CD14-positive monocyte (primary cell): Measurements from ENCODE around the gene SMIM32. TPM values are rescaled to one million over a fixed set of nuclear protein-coding genes. Genes with fewer than 3 reads are reported as not detected.
A peak's percentile ranks its signal among the peaks of the same experiment; 100 is the strongest.

Source experiments
- DNase-seq, 3 donors: peaks; one replicate each; pipeline ENCODE4 v3.0.0-alpha.2; 2011 to 2022
- H2AFZ ChIP-seq: 2 replicates; pipeline ENCODE4 v1.6.0; 2012; ENCODE audit warnings: mild to moderate bottlenecking, low read depth, low read length, inconsistent platforms; ENCODE audit not compliant: insufficient read depth, poor library complexity, severe bottlenecking
- H3K27ac ChIP-seq, 2 donors: 1 replicate in 1 of 2; 2 replicates in 1 of 2; pipeline ENCODE4 v1.5.1; 2012 to 2013; ENCODE audit warnings: low read length in 2 of 2, control low read depth in 1 of 2, inconsistent platforms in 1 of 2, low read depth in 1 of 2, mild to moderate bottlenecking in 1 of 2
- H3K27me3 ChIP-seq, 2 donors: one replicate each; pipeline versions ENCODE4 v1.6.0 to v1.6.1; 2011 to 2013; ENCODE audit warnings: low read length in 2 of 2; ENCODE audit not compliant: control insufficient read depth in 2 of 2, insufficient read depth in 2 of 2
- H3K36me3 ChIP-seq, 2 donors: replicated peaks in 1 of 2; 1 replicate in 1 of 2; 2 replicates in 1 of 2; pipeline versions ENCODE4 v1.5.1 to v1.6.1; 2012 to 2013; ENCODE audit warnings: low read length in 2 of 2, control low read depth in 1 of 2, inconsistent platforms in 1 of 2, mild to moderate bottlenecking in 1 of 2; ENCODE audit not compliant: insufficient read depth in 2 of 2, control insufficient read depth in 1 of 2
- H3K4me1 ChIP-seq, 2 donors: 1 replicate in 1 of 2; 2 replicates in 1 of 2; pipeline versions ENCODE4 v1.5.1 to v1.6.1; 2012 to 2013; ENCODE audit warnings: low read length in 2 of 2, control low read depth in 1 of 2, inconsistent platforms in 1 of 2, mild to moderate bottlenecking in 1 of 2, moderate library complexity in 1 of 2; ENCODE audit not compliant: insufficient read depth in 2 of 2, control insufficient read depth in 1 of 2
- H3K4me2 ChIP-seq: replicated peaks from 2 replicates; pipeline ENCODE3; 2012; ENCODE audit warnings: low read length, moderate library complexity, mild to moderate bottlenecking; ENCODE audit not compliant: poor library complexity, severe bottlenecking; ENCODE audit errors: extremely low read depth
- H3K4me3 ChIP-seq, 3 experiments: fragments of 200-600 bp in 1 of 3; sonication (generic) in 1 of 3; replicated peaks in 1 of 3; 1 replicate in 2 of 3; 2 replicates in 1 of 3; pipeline ENCODE4 v1.5.1; 2011 to 2013; ENCODE audit warnings: low read length in 3 of 3, mild to moderate bottlenecking in 3 of 3, control low read depth in 2 of 3, low read depth in 2 of 3, inconsistent platforms in 1 of 3, moderate library complexity in 1 of 3
- H3K79me2 ChIP-seq: 2 replicates; pipeline ENCODE4 v1.6.0; 2012; ENCODE audit warnings: mild to moderate bottlenecking, control low read depth, inconsistent platforms, low read length, moderate library complexity; ENCODE audit not compliant: insufficient read depth
- H3K9ac ChIP-seq: 2 replicates; pipeline ENCODE4 v1.6.0; 2017; ENCODE audit warnings: low read length, mild to moderate bottlenecking; ENCODE audit not compliant: insufficient read depth, poor library complexity, severe bottlenecking
- H3K9me3 ChIP-seq, 2 donors: replicated peaks in 1 of 2; 1 replicate in 1 of 2; 2 replicates in 1 of 2; pipeline versions ENCODE4 v1.5.1 to v1.6.1; 2012 to 2013; ENCODE audit warnings: low read length in 2 of 2, control low read depth in 1 of 2; ENCODE audit not compliant: control insufficient read depth in 1 of 2, insufficient read depth in 1 of 2
- H4K20me1 ChIP-seq: 2 replicates; pipeline ENCODE4 v1.6.0; 2012; ENCODE audit warnings: mild to moderate bottlenecking, low read length, control low read depth, moderate library complexity; ENCODE audit not compliant: insufficient read depth
- H3K27ac Mint-ChIP-seq, 7 donors: one replicate each; pipeline ENCODE4 v1.8.0; 2020; ENCODE audit warnings: mild to moderate bottlenecking in 7 of 7, mixed read lengths in 7 of 7, moderate library complexity in 6 of 7, inconsistent platforms in 2 of 7
- H3K27me3 Mint-ChIP-seq, 3 donors: one replicate each; pipeline ENCODE4 v1.8.0; 2021 to 2022; ENCODE audit warnings: low read depth in 3 of 3, mild to moderate bottlenecking in 3 of 3, mixed read lengths in 3 of 3, moderate library complexity in 3 of 3, inconsistent platforms in 1 of 3
- H3K36me3 Mint-ChIP-seq, 2 donors: one replicate each; pipeline ENCODE4 v1.8.0; 2020; ENCODE audit warnings: mixed read lengths in 2 of 2, inconsistent platforms in 1 of 2, mild to moderate bottlenecking in 1 of 2
- H3K4me1 Mint-ChIP-seq: one replicate; pipeline ENCODE4 v1.8.0; 2020; ENCODE audit warnings: mild to moderate bottlenecking, mixed read lengths
- H3K4me3 Mint-ChIP-seq, 2 donors: one replicate each; pipeline ENCODE4 v1.8.0; 2020; ENCODE audit warnings: mild to moderate bottlenecking in 2 of 2, mixed read lengths in 2 of 2, moderate library complexity in 1 of 2
- H3K9me3 Mint-ChIP-seq, 7 donors: one replicate each; pipeline ENCODE4 v1.8.0; 2020 to 2022; ENCODE audit warnings: mixed read lengths in 7 of 7, mild to moderate bottlenecking in 6 of 7, moderate library complexity in 6 of 7, inconsistent platforms in 2 of 7
- WGBS: methylation state at CpG from one replicate; pipeline ENCODE4 v1.1.5; 2013; ENCODE audit warnings: missing lambda C conversion rate; ENCODE audit not compliant: insufficient coverage; 5-methylcytosine and 5-hydroxymethylcytosine counted together
- intact Hi-C, 2 donors: fragments of 100-400 bp; cut with micrococcal nuclease; formaldehyde crosslinking; loops; one replicate each; pipeline versions ENCODE4 v1.15.0 to v1.15.1; 2023
- polyA minus RNA-seq: library from RNA; depleted of rRNA, polyadenylated mRNA; stranded (reverse); fragments of >200 nt; gene quantifications from 2 replicates; pipeline ENCODE4 v1.2.3, GENCODE V29; 2012
- polyA plus RNA-seq, 3 donors: library from polyadenylated mRNA; depleted of rRNA in 1 of 3; unstranded in 2 of 3; stranded (reverse) in 1 of 3; fragments of 300-500 nt in 2 of 3; fragments of >200 nt in 1 of 3; fragmentation: Illumina TruSeq in 2 of 3; gene quantifications; 1 replicate in 2 of 3; 2 replicates in 1 of 3; pipeline ENCODE4 v1.2.3, GENCODE V29; 2012 to 2021
- total RNA-seq, 12 experiments: library from RNA in 1 of 12; stranded (reverse) in 1 of 12; fragments of 120-200 nt in 1 of 12; gene quantifications; one replicate each; pipeline ENCODE4 v1.2.4 and lab custom pipeline; 2013 to 2026; ENCODE audit warnings: mixed read lengths in 6 of 12, inconsistent platforms in 1 of 12
- TF ChIP-seq, protein P1 (sequence below): fragments of 200-600 bp; IDR thresholded peaks from one replicate; pipeline ENCODE4 v1.8.0; 2022; ENCODE audit warnings: antibody characterized with exemption, mild to moderate bottlenecking

SMIM32 gene
- total RNA-seq (2013), result not detected
- not detected for polyA plus RNA-seq
- polyA minus RNA-seq, result not detected in 2 replicates
- total RNA-seq (lab: John Stamatoyannopoulos, UW), result 0 to 0.16 (median 0) reads per million in 11 experiments

DNA sequence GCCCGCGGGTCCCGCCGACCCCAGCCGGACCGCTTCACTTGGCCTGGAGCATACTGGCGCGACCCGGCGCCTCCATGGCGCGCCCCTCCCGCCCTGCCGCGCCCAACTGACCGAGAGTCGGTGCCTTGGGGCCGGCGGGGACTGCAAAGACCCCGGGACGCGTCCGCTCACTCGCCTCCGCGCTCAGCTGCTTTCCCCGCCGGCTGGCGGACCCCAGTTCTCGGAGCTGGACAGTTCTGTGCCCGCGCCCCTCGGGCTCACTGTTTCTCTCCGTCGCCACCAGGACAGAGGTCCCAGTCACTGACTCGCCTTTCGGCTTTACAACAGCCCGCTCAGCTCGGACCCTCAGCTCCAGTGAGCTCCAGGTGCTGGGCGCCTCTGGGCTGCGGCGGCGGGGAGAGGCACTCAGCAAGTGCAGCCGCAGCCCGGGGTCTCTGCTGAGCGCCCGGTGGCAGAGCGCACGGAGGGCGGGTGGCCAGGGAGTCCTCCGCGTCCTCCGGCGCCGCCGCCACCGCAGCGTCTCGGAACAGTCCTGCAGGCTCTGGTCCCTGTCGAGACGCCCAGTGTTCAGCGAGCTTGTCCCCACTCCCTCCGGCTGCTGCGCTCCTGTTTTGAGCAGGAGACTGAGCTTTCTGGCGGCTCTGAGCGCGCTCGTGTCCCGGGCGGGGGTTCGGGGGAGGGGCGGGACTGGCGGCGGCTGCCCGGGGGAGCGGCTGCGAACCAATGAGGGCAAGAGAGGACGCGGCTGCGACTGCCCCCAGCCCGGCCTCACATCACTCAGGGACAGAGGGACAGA, at the start of gene SMIM32:
Gene SMIM32, minus strand, starts transcription at position 637 of the 796 bp plus-strand sequence. CDS start 638 bp downstream, outside the sequence.
- Mint-ChIP-seq H3K9me3 (peaks cover 0 to 6% (median 2%) of the 10 kb centered on the region in 7 donors), H3K36me3 (peaks cover 9 to 16% of the 10 kb centered on the region in 2 donors), H3K27ac (no peak within 1 kb of the TSS), H3K4me3 (peak within 1 kb of the TSS; percentile 53 to 81), H3K27me3 (peaks cover 50 to 74% (median 57%) of the 10 kb centered on the region in 3 donors), H3K4me1 (peaks cover 10% of the 10 kb centered on the region)
- H3K36me3 ChIP-seq, result peaks cover 0 to 4% of the 10 kb centered on the region in 2 donors
- no peaks in the 10 kb centered on the region for H3K79me2 ChIP-seq
- H3K4me1 ChIP-seq, result peaks cover 3 to 12% of the 10 kb centered on the region in 2 donors
- 2% methylated on average over 81 of the region's 81 CpGs for WGBS
- H2AFZ ChIP-seq, result no peak within 1 kb of the TSS
- no peak within 1 kb of the TSS for H3K9ac ChIP-seq
- peak within 1 kb of the TSS; percentile 17 for H3K4me2 ChIP-seq
- intact Hi-C loops, result no loop called here
- H3K27me3 ChIP-seq, result peaks cover 36 to 63% of the 10 kb centered on the region in 2 donors
- H3K9me3 ChIP-seq, result peaks cover 0 to 10% of the 10 kb centered on the region in 2 donors
- no peak within 1 kb of the TSS for H3K4me3 ChIP-seq
- TF ChIP-seq, protein P1, sequence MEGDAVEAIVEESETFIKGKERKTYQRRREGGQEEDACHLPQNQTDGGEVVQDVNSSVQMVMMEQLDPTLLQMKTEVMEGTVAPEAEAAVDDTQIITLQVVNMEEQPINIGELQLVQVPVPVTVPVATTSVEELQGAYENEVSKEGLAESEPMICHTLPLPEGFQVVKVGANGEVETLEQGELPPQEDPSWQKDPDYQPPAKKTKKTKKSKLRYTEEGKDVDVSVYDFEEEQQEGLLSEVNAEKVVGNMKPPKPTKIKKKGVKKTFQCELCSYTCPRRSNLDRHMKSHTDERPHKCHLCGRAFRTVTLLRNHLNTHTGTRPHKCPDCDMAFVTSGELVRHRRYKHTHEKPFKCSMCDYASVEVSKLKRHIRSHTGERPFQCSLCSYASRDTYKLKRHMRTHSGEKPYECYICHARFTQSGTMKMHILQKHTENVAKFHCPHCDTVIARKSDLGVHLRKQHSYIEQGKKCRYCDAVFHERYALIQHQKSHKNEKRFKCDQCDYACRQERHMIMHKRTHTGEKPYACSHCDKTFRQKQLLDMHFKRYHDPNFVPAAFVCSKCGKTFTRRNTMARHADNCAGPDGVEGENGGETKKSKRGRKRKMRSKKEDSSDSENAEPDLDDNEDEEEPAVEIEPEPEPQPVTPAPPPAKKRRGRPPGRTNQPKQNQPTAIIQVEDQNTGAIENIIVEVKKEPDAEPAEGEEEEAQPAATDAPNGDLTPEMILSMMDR, result no peak
- H3K27ac ChIP-seq, result no peak within 1 kb of the TSS
- DNase-seq, result no peak
- no peaks in the 10 kb centered on the region for H4K20me1 ChIP-seq

DNA sequence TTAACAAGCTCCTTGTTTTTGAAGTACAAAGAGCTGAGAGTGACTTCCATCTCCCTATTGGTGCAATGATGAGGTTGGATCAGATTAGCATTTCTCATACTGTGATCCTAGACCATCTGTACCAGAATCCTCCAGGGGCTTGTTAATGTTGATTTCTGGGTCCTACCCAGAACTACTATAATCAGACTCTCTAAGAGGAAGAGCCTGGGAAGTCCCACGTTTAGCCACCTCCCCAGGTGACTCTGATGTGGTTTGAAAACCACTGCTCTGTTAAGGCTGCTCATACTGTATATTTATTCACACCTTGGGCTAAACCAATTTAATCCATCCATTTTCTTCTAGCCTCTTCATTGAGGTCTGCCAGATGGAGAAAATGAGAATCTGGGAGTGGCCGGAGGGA, 49.6 kb upstream of the SMIM32 start:
- Histone ChIP-seq H3K27me3 (no peaks in the 10 kb centered on the region), H3K79me2 (no peaks in the 10 kb centered on the region), H3K27ac (no peak overlapping the region), H3K9me3 (no peaks in the 10 kb centered on the region), H3K4me3 (no peak overlapping the region), H2AFZ (no peak overlapping the region), H3K4me2 (no peak overlapping the region), H3K4me1 (no peaks in the 10 kb centered on the region), H3K36me3 (no peaks in the 10 kb centered on the region), H4K20me1 (no peaks in the 10 kb centered on the region), H3K9ac (no peak overlapping the region)
- WGBS, result no CpG with 5 or more reads among the region's 2 CpGs
- H3K36me3 Mint-ChIP-seq, result no peaks in the 10 kb centered on the region
- peaks cover 2 to 9% (median 5%) of the 10 kb centered on the region in 3 donors for H3K27me3 Mint-ChIP-seq
- H3K4me3 Mint-ChIP-seq, result no peak overlapping the region
- H3K4me1 Mint-ChIP-seq, result no peaks in the 10 kb centered on the region
- H3K27ac Mint-ChIP-seq, result no peak overlapping the region
- TF ChIP-seq, protein P1, result no peak
- H3K9me3 Mint-ChIP-seq, result no peaks in the 10 kb centered on the region
- DNase-seq, result no peak
- intact Hi-C loops, result no loop called here
